ENCODE data around the gene SPPL2B.

The SPPL2B gene

GRCh38 chr19:2305452-2306280 is 22.8 kb upstream of the SPPL2B start:
- TF ChIP-seq CTCF (IDR thresholded peaks at IDR 0.05; ENCODE audit: extremely low read depth, missing control alignments), result no peak
- DNase-seq (ENCODE audit: low spot score), result no peak

GRCh38 chr19:2306281-2306806 is 22.1 kb upstream of the SPPL2B start:
- DNase-seq (ENCODE audit: low spot score), result no peak
- no peak for TF ChIP-seq CTCF (IDR thresholded peaks at IDR 0.05; ENCODE audit: extremely low read depth, missing control alignments)

GRCh38 chr19:2306971-2307370 is 21.5 kb upstream of the SPPL2B start:
- no peak for TF ChIP-seq CTCF (IDR thresholded peaks at IDR 0.05; ENCODE audit: extremely low read depth, missing control alignments)
- no peak for DNase-seq (ENCODE audit: low spot score)

- no peak for TF ChIP-seq CTCF (IDR thresholded peaks at IDR 0.05; ENCODE audit: extremely low read depth, missing control alignments)
- no peak for DNase-seq (ENCODE audit: low spot score)
Measured at GRCh38 chr19:2307518-2308012, 20.9 kb upstream of the SPPL2B start.

- DNase-seq (ENCODE audit: low spot score), result no peak
- TF ChIP-seq CTCF (IDR thresholded peaks at IDR 0.05; ENCODE audit: extremely low read depth, missing control alignments), result no peak
Measured at GRCh38 chr19:2308114-2308556, 20.3 kb upstream of the SPPL2B start, which contains the start of gene LINGO3. TSS of gene LINGO3 (minus strand) at chr19:2308154. CDS start at chr19:2291776, 16,378 bp downstream.

- TF ChIP-seq CTCF (IDR thresholded peaks at IDR 0.05; ENCODE audit: extremely low read depth, missing control alignments), result no peak
- no peak for DNase-seq (ENCODE audit: low spot score)
Measured at GRCh38 chr19:2309734-2310362, 18.6 kb upstream of the SPPL2B start.

GRCh38 chr19:2311093-2311492 is 17.4 kb upstream of the SPPL2B start:
- TF ChIP-seq CTCF (IDR thresholded peaks at IDR 0.05; ENCODE audit: extremely low read depth, missing control alignments), result no peak
- no peak for DNase-seq (ENCODE audit: low spot score)

All from GM20000 (cell line).